ENCODE measurements around the gene SNX15. TPM values are rescaled to one million over a fixed set of nuclear protein-coding genes. Genes with fewer than 3 reads are reported as not detected.
A peak's percentile ranks its signal among the peaks of the same experiment; 100 is the strongest.

Gene SNX15
- total RNA-seq, 1 experiment from 2014 or later, result 34.7 TPM

DNA sequence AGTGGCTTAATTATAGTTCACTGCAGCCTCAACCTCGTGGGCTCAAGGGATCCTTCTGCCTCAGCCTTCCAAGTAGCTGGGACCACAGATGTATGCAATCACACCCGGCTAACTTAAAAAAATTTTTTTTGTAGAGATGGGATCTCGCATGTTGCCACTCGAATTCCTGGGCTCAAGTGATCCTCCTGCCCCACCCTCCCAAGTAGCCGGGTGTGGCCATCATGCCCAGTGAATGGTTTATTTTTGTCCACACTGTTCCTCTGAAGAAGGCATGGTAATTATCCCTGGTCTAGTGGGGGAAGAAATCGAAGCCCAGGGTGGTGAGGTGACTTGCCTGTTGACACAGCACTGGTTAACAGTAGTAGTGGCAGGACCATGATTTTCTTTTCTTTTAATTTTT lies 15.7 kb downstream of the SNX15 start:
- no peaks in the 10 kb centered on the region for H3K9me3 ChIP-seq (ENCODE audit: low read depth, low read length, poor library complexity, severe bottlenecking)
- DNase-seq (ENCODE audit: low spot score), result no peak
- no peak overlapping the region for H3K27ac ChIP-seq (ENCODE audit: low read depth, low read length, poor library complexity, severe bottlenecking)
- TF ChIP-seq, protein P1, sequence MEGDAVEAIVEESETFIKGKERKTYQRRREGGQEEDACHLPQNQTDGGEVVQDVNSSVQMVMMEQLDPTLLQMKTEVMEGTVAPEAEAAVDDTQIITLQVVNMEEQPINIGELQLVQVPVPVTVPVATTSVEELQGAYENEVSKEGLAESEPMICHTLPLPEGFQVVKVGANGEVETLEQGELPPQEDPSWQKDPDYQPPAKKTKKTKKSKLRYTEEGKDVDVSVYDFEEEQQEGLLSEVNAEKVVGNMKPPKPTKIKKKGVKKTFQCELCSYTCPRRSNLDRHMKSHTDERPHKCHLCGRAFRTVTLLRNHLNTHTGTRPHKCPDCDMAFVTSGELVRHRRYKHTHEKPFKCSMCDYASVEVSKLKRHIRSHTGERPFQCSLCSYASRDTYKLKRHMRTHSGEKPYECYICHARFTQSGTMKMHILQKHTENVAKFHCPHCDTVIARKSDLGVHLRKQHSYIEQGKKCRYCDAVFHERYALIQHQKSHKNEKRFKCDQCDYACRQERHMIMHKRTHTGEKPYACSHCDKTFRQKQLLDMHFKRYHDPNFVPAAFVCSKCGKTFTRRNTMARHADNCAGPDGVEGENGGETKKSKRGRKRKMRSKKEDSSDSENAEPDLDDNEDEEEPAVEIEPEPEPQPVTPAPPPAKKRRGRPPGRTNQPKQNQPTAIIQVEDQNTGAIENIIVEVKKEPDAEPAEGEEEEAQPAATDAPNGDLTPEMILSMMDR (conservative IDR thresholded peaks at IDR 0.05; ENCODE audit: low read depth, low read length), result no peak
- TF ChIP-seq EZH2 (IDR thresholded peaks at IDR 0.05; ENCODE audit: borderline replicate concordance, low read depth, low read length, poor library complexity, severe bottlenecking), result no peak
- H3K4me3 ChIP-seq (ENCODE audit: low read depth, low read length, poor library complexity, severe bottlenecking), result peak overlapping the region; percentile 91
- H3K4me1 ChIP-seq (ENCODE audit: insufficient read depth, low read length, poor library complexity, severe bottlenecking), result peaks cover 7% of the 10 kb centered on the region
- peaks cover 23% of the 10 kb centered on the region for H3K36me3 ChIP-seq (ENCODE audit: insufficient read depth, low read length, poor library complexity, severe bottlenecking)
- CTCF ChIA-PET, result interaction anchor here (0.6 kb wide), 1 partner anchor 70 kb away, joined by 4 read pairs; no protein-coding TSS in a partner anchor
- no peaks in the 10 kb centered on the region for H3K27me3 ChIP-seq (replicated peaks; ENCODE audit: insufficient read depth, low read depth, low read length, poor library complexity)
- intact Hi-C loops (cut with micrococcal nuclease; ENCODE audit: unreplicated experiment), result no loop called here
- no TSS peak for BruUV-seq (replicated peaks)
- POLR2A ChIA-PET (ENCODE audit: low non-redundant PET), result no interaction called here

DNA sequence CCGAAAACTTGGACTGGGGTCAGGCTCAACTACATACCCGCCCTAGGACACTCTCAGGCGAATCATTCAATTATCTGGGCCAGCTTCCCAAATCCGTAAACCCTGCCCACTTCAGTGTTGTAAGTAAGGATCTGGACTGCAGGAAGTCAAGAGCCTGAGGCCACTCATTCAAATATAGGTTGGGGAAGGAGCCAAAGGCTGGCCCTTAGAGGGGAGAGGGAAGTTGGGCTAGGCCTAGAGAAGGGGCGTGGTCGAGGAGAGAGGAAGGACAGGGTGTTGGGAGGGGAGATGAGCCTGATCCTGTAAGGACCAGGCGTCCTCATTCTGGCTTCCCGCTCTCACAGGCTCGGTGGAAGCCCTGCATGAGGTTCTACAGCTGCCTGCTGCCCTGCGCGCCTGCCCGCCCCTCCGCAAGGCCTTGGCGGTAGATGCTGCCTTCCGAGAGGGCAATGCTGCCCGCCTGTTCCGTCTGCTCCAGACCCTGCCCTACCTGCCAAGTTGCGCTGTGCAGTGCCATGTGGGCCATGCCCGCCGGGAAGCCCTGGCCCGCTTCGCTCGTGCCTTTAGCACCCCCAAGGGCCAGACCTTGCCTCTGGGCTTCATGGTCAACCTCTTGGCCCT lies 16.8 kb downstream of the SNX15 start:
- Histone ChIP-seq H3K27ac (ENCODE audit: low read depth, low read length, poor library complexity, severe bottlenecking) (no peak overlapping the region), H3K27me3 (replicated peaks; ENCODE audit: insufficient read depth, low read depth, low read length, poor library complexity) (no peaks in the 10 kb centered on the region), H3K4me3 (ENCODE audit: low read depth, low read length, poor library complexity, severe bottlenecking) (no peak overlapping the region), H3K9me3 (ENCODE audit: low read depth, low read length, poor library complexity, severe bottlenecking) (no peaks in the 10 kb centered on the region), H3K36me3 (ENCODE audit: insufficient read depth, low read length, poor library complexity, severe bottlenecking) (peaks cover 23% of the 10 kb centered on the region), H3K4me1 (ENCODE audit: insufficient read depth, low read length, poor library complexity, severe bottlenecking) (peaks cover 7% of the 10 kb centered on the region)
- intact Hi-C loops (cut with micrococcal nuclease; ENCODE audit: unreplicated experiment), result no loop called here
- ChIA-PET CTCF (no interaction called here), POLR2A (ENCODE audit: low non-redundant PET) (no interaction called here)
- no TSS peak for BruUV-seq (replicated peaks)
- DNase-seq (ENCODE audit: low spot score), result no peak
- TF ChIP-seq, protein P1 (conservative IDR thresholded peaks at IDR 0.05; ENCODE audit: low read depth, low read length), result no peak
- TF ChIP-seq EZH2 (IDR thresholded peaks at IDR 0.05; ENCODE audit: borderline replicate concordance, low read depth, low read length, poor library complexity, severe bottlenecking), result no peak

DNA sequence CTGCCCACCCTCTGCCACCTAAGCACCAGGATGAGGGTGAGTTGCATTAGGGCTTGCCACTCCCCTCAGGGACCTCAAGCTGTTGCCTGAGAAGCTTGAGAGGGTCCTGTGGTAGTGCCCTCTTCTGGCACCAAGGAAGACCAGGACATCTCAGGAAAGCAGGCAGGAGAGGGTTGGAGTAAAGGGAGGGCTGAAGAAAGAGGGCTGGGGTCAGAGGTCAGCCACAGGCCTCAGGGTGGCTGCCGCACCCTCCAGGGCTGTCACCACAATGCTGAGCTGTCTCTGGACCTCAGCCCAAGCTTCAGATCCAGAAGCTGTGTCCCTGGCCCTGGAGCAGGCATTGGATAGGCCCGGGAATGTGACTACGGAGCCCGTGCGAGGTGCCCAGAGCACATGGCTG lies 17.8 kb downstream of the SNX15 start:
- no peak for DNase-seq (ENCODE audit: low spot score)
- TF ChIP-seq EZH2 (IDR thresholded peaks at IDR 0.05; ENCODE audit: borderline replicate concordance, low read depth, low read length, poor library complexity, severe bottlenecking), result no peak
- TF ChIP-seq, protein P1 (conservative IDR thresholded peaks at IDR 0.05; ENCODE audit: low read depth, low read length), result no peak
- intact Hi-C loops (cut with micrococcal nuclease; ENCODE audit: unreplicated experiment), result no loop called here
- Histone ChIP-seq H3K36me3 (ENCODE audit: insufficient read depth, low read length, poor library complexity, severe bottlenecking) (peaks cover 23% of the 10 kb centered on the region), H3K4me1 (ENCODE audit: insufficient read depth, low read length, poor library complexity, severe bottlenecking) (peaks cover 5% of the 10 kb centered on the region), H3K9me3 (ENCODE audit: low read depth, low read length, poor library complexity, severe bottlenecking) (no peaks in the 10 kb centered on the region), H3K4me3 (ENCODE audit: low read depth, low read length, poor library complexity, severe bottlenecking) (no peak overlapping the region), H3K27ac (ENCODE audit: low read depth, low read length, poor library complexity, severe bottlenecking) (no peak overlapping the region), H3K27me3 (replicated peaks; ENCODE audit: insufficient read depth, low read depth, low read length, poor library complexity) (no peaks in the 10 kb centered on the region)
- BruUV-seq (replicated peaks), result no TSS peak
- POLR2A ChIA-PET (ENCODE audit: low non-redundant PET), result no interaction called here
- CTCF ChIA-PET, result interaction anchor here (1.0 kb wide), 1 partner anchor 111 kb away, joined by 3 read pairs; no protein-coding TSS in a partner anchor

Measured in A673 (cell line).